HG03432 (cell line): ENCODE data around the gene HSD17B1.
"Not testable (repeated sequence)": the region's sequence is repeated elsewhere in the genome, so short reads cannot be mapped to it uniquely, and the experiment has no call there.

Experiments
- ATAC-seq: cut with Tn5 transposase; IDR thresholded peaks from one replicate; pipeline ENCODE4 v1.9.1; 2021; ENCODE audit warnings: mild to moderate bottlenecking, moderate library complexity; ENCODE audit not compliant: unreplicated experiment

The HSD17B1 gene, protein sequence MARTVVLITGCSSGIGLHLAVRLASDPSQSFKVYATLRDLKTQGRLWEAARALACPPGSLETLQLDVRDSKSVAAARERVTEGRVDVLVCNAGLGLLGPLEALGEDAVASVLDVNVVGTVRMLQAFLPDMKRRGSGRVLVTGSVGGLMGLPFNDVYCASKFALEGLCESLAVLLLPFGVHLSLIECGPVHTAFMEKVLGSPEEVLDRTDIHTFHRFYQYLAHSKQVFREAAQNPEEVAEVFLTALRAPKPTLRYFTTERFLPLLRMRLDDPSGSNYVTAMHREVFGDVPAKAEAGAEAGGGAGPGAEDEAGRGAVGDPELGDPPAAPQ

DNA sequence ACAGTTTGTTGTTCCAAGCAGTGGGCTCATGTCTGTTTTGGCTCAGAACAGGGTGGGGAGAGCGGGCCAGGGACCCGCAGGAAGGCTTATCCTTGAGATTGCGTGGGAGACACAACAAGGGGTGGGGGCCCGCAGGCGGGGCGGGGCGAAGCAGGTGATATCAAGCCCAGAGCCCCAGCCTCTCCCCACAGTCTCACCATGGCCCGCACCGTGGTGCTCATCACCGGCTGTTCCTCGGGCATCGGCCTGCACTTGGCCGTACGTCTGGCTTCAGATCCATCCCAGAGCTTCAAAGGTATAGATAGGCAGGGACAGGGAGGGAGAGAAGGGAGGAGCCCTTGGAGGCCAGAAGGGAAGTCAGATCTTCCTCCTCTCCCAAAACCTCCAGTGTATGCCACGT lies at the start of gene HSD17B1:
Gene HSD17B1 (plus strand): TSS at position 188 of the 400 bp plus-strand sequence. CDS start 11 bp downstream, at position 199.
- ATAC-seq: not testable (repeated sequence)

DNA sequence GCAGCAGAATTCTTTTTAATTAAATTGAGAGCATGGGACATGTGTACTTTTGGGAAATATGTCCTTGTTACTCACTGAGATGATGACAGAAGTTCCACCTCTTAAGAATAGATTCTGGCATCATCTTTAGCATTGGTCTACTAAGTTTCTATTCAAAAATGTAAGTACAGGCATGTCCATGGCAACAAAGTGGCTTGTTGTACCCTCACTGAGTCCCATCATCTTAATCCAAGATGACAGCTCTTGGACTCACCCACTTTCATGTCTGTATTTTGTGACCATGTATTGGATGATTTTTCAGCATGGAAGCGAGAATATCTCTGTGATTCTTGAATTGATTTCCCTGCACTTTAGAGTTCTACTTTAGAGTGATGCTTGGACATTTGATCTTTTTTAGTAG lies 49.8 kb upstream of the HSD17B1 start:
- ATAC-seq: no peak

DNA sequence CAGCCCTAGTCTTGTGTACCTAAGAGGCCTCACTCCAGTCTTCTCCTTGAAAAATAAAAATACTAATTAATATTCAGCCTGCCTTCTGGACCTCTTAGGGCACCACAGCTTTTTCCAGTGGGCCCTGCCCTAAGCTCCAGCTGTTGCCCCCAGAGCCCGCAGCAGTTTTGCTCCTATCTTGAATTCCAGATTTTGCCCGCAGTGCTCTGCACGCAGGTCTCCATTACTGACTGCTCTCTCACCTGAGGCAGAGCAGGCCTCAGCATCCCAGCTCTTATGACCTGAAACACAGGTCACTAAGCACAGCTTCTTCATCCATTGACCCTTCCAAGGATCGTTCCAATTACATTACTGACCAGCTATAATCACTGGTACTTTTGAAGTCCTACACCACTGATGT lies 45.1 kb upstream of the HSD17B1 start:
- ATAC-seq: no peak

DNA sequence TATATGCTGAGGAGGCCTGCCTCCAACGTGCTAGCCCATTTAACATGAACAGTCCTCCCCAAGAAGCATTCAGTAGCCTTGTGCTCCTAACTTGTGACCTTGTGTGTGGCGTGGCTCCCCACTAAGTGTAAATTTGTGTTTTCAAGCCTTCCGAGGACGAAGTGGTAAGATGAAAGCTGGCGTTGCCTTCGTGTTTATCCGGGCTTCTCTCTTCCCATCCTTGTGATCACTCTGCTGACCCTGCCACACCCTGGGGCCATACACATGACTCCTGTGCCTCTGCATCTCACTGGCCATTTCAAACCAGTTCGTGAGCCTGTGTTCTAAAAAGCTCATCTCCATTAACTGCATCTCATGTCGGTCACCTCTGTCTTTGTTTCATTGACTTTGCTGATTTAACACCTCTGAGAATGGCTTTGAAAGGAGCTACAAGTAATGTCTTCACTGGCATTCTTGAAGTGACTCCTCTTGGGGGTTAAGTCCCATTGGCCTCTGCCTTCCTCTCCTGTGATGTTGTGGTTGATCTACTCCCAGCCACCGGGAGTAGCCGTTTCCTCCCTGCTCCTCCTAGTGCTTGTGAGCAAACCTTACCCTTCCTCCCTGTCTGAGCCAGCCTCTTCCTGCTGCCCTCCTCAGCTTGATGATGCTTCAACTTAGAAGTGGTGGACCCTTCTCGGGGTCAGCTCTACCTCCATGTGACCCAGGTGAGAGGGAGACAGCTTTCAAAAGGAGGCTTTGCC lies 44.1 kb upstream of the HSD17B1 start:
- no peak for ATAC-seq

DNA sequence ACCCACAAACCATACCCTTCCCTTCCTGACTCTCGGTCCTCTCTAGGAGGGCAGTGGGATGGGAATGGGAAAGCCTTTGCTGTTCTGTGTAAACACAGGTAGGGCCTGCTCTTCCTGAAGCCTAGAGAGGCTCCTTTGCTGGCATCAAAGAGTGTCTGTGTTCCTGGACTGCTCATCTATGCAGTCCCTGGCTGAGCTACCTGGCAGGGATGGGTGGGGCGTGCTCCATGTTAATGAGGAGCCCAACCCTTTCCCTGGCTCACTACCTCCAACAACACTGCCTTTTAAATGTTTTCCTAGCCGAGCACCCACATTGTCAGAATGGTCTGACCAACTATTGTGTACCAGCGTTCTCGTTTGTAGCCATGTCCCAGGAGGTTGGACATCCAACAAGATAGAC lies 43.3 kb upstream of the HSD17B1 start:
- no peak for ATAC-seq

DNA sequence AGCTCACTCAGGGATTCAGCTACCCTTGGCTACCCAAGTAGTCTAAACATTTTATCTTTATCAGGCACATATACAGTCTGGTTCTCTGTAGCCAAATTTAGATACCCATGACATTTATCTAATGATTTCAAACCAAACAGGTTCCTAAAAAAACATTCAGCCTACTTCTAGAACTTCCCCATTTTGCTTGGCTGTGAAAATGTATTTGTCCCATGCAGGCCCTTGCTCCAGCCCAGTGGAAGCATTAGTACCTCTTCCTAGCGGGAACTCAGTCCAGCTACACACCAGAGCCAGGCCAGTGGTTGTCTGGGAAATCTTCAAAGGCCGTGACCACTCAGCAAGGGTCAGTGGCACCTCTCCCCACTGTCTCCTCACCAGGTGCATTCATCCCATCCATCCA lies 42.9 kb upstream of the HSD17B1 start:
- no peak for ATAC-seq

DNA sequence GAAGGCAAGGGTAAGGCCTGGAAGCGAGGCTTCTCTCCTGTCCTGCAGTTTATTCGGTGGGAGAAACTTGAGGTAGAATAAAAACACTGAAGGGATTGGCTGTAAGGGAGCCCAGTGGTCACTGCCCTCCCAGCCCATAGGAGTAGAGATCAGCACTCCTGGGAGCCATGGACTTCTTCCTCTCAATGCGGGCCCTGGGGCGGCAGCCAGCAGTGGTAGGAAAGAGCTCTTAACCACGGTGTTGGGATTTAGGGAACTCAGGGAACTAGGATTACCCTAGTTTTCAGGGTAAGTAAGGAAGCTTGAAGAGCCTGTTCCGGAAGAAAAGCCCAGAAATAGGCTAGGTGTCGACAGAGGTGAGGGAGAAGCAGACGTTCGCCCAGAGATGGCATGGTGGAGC lies 40.5 kb upstream of the HSD17B1 start:
- no peak for ATAC-seq

DNA sequence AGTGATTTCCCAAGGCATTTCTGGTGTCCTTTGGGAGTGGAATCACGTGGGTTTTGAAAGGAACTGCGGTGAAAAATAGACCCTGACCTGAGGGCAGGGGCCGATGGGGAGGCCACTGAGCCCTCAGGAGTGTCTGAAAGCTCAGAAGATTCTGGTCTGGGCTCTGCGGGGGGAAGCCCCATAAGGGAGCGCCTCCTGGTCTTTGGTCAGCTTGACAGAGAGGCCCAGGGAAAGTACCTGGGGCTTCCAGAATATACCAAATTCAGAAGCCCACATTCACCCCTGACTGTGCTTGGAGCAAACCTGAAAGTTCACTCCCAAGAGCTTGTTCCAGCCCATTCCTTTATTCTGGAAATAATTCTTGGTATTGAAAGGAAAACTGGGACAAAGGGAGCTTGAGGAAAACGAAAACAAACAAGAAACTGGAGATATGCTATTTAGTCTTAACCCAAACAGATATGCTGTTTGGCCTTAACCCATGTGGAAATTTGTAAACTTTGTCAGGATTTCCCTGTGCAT lies 39.9 kb upstream of the HSD17B1 start:
- ATAC-seq: no peak

DNA sequence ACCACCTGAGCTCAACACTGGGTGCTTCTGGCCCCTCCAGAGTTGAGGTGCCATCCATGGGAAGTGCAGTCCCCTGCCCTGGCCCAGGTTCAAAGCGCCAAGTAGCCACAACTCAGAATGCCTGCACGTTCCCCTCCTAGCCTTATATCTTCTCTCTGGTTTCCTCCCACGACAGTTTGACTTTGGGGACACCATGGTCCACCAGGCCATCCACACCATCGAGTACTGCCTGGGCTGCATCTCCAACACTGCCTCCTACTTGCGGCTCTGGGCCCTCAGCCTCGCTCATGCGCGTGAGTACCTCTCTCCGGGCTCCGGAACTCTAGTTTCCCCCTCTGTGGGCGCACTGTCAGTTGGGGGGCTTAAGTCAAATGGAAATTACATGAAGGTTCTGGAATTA lies 39.0 kb upstream of the HSD17B1 start:
- ATAC-seq: no peak

DNA sequence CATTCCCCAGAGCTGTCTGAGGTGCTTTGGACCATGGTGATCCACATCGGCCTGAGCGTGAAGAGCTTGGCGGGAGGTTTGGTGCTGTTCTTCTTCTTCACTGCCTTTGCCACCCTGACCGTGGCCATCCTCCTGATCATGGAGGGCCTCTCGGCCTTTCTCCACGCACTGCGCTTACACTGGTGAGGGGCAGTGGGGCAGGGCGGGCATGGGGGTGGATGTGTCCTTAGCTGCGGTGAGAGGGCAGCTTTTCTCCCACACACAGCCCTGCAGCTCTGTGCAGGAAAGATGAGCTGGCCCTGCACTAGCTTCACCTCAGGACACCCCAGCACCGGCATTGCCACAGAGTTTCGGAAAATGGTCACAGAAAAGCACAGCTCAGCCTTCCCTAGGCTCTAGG lies 38.4 kb upstream of the HSD17B1 start:
- no peak for ATAC-seq

DNA sequence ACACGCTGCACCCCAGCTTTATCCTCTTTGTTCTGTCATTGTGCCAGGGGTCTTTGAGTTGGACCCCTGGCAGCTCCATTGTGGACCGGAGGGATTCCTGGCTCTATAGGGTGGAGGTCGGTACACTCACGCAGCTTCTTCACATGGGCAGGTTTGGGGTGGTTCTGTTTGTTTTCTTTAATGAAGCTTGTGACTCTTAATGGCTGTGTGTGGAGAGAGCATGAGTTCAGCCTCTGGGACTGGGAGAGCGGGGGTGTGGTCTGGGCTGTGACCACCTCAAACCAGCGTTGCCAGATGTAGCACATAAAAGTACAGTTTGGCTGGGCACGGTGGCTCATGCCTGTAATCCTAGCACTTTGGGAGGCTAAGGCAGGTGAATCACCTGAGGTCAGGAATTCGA lies 37.9 kb upstream of the HSD17B1 start:
- ATAC-seq: no peak

DNA sequence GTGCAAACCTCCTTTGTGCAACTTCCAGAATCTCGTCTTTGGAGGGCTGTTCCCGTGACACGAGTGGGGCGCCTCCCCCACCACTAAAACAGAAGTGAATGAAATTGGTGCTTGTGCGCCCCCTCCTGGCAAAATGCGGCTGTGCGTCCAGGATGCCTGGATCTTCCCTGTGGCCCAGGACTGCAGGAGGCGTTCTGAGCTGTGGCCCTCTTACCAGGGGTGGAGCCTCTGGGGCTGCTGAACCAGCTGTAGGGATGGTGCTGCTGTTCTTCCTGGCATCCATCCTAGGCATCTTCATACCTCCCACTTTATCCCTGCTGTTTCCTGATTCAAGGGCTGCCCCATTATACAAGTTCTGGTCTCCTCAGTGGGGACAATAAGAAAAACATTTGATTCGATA lies 35.2 kb upstream of the HSD17B1 start:
- no peak for ATAC-seq

DNA sequence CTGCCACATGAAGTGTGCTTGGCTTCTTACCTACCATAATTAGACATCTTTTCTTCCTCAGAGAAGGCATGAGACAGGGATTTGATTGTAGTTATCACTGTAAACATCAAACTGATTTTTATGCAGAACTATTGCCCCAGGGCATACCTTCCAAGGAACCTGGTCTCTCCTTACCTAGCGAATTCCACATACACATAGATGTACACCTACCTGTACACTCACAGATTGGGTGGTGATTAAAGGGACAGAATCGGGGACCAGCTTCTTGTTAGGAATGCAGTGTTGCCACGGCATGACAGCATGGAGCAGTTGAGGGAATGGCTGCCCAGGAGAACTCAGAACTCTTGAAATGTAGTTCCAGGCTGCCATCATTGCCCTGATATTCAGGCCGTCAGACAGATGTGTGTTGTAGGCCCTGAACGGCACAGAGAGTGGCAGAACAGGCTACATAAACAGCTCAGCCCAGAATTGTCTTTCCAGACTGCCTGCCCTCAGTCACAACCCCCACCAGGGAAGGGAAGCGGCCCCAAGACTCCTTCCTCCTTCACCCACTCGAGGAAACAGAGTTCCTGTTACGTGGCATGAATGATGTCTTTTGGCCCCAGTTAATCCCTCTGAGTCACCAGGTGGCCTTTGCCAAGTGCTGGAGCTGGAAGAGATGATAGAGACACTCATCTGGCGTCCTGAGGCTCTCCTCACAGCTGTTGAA lies 34.5 kb upstream of the HSD17B1 start:
- ATAC-seq: no peak

DNA sequence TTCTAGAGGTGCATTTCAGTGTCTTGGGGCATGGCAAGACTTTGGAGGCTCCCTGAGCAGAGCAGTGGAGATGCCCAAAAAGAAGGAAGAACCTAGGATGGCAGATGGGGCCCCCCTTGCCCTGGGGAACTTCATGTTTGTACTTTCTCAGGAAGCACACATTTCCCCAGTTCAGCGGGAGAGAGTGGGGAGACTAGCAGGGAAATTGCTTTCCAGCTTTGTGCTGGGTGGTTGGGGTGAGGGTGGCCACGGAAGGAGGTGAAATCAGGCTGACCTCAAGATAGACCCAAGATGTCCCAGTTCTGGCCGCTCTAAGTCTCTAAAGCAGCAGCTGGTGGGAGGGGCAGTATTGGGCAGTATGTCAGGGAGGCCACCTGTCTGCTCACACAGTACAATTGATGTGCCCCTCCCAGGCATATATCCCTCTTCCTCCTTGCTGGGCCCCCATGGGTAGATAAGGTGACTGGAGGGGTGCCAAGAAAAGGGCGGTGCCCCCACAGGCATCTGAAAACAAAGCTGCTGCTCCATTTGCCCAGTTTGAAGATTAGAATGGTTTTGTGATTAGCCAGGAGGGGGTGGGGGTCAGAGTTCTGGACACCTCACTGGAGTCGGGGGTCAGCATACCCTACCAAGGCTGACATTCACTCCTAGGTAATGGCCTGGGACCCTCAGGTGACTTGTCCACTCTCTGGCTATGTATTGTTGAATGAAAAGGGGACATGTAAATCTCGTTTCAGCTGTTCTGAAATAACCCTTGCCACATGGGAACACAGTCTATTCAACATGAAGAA lies 33.8 kb upstream of the HSD17B1 start:
- ATAC-seq: no peak

DNA sequence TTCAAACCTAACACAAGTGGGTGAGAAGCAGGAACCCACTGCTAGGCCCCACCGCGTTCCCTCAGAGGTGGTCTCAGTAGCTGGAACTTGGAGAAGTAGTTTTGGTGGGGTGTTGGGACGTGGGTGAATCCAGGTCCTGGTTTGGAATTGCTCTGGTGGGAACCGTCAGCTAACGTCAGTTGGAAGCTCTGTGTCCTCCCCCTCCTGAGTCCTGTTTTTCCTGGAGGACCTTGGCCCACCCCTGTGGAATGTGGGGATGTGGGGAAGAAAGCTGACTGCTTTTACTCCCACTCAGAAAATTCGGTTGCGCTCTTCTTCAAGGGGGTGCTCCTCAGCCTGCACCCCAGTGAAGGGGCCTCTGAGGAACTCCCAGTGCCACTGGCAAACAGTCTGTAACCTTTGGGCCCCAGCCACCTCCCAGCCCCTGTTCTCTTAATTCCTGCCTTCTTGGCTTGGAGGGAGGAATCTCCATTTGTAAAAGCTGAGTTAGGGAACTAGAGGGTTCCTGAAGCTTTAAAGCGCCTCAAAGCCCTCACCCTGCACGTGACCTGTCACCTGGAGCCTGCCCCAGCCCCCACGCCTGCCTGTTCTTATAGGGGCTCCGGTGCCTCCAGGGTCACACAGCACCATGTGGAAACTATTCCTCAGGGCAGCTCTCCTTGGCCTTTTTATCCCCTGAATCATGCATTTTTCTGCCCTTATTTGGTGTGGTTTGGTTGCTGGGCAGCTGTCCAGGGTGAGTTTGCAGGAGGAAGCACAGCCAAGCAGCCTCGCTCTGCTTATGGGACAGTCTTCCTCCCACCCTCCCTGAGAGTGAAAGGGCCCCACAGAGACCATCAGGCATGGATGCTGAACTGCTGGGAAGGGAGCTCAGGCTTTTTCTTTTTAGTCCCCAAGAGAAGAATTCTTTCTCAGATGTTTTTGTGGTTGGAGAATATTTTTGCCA lies 32.9 kb upstream of the HSD17B1 start:
- ATAC-seq: no peak

DNA sequence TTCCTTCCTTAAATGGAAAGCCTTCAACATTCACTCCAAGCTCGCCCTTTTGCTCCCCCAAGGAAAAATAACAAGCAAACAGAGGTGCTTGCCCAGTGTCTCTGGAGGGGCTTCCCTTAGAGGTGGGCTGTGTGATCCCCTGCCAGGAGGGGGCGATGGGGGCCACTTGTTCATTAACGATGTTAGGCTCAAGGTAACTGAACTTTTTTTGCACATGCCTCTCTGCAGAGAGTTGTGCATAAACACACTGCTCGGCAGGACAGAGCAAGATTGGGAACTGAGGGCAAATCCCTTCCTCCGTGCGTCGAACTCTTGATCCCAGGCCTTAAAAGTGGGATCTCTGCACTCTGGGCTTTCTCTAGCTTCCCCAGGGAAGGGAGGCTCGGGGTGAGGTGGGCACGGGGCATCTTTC lies 32.2 kb upstream of the HSD17B1 start:
- no peak for ATAC-seq

DNA sequence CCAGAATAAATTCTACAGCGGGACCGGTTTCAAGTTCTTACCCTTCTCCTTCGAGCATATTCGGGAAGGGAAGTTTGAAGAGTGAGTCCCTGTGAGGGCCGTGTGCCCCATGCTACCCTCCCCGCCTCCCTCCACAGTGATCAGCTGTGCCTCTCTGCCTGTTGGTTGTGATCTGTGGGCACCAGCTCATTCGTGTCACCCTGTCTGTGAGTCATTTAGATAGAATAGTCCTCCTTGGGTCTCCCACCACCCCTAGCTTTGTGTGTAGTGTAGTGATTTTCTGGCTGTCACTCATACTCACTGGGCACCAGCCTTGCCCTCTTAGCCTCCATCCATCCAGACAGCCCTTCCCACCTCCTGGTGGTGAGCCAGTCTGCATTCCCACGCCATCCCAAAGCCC lies 31.7 kb upstream of the HSD17B1 start:
- no peak for ATAC-seq

DNA sequence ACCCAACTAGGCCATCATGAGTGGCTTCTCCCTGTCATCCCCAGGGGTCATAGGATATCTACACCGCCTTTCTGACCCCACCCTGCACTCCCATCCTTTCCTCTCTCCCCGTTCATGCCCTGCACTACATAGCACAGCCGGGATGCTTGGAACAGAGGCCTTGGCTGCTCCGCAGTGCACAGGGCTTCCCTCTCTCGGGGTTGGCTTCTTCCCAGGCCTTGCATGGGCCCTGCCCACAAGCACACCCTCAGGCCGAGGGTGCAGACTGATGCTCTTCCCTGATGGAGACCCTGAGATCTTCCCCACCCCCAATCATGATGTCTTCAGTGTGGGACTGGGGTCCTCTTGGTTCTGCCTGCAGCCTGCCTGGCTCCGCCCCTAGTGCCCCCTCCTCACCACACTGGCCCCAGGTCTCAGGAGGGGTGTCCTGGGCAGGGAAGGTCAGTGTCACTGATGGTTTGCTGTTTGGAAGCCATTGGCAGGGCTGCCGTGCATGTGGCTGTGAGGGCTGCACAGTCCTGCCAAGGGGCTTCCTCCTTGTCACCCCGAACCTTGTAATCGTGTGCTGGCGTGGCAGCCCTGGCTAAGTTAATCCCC lies 31.0 kb upstream of the HSD17B1 start:
- ATAC-seq: no peak

DNA sequence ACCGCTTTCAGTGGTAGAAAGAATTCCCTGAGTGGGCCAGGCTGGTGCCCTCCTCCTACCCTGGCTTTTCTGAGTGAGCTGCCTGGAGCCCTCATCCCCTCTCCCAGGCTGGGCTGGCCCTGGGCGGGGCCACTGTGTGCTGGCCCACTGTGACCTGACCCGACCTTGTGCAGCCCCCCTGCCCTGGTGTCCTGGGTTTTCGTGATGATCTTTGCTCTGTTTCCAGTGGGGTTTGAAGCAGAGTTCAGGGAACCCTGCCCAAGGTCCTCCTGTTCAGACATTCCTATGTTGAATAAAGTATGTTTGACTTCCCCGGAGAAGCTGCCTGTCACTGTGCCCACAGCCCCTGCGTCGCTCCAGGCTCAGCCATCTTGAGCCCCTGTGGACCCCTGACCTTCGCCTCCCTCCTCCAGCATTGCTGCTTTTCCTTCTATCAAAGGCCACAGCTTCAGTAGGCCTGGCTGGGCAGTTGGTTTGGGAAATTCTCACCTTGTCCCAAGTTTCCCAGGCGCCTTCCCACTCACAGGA lies 30.4 kb upstream of the HSD17B1 start:
- no peak for ATAC-seq
